Smooth muscle cell (in vitro differentiated cells): ENCODE measurements around the gene SCMH1. TPM values are rescaled to one million over a fixed set of nuclear protein-coding genes. Genes with fewer than 3 reads are reported as not detected.

Experiments
- DNase-seq: peaks from one replicate; lab custom pipeline; 2025; ENCODE audit not compliant: unreplicated experiment; lab: John Stamatoyannopoulos, UW
- H2AFZ ChIP-seq: fragments of 200-600 bp; sonication (generic); 2 replicates; pipeline ENCODE4 v1.6.0; 2016; ENCODE audit warnings: antibody characterized with exemption, low read depth, mild to moderate bottlenecking
- H3F3A ChIP-seq: fragments of 200-600 bp; sonication (generic); 2 replicates; pipeline ENCODE4 v1.6.0; 2017; ENCODE audit warnings: antibody characterized with exemption, low read depth
- H3K27ac ChIP-seq: fragments of 200-600 bp; sonication (generic); 2 replicates; pipeline ENCODE4 v1.5.1; 2016; ENCODE audit warnings: low read depth, mild to moderate bottlenecking
- H3K27me3 ChIP-seq: fragments of 200-600 bp; sonication (generic); 2 replicates; pipeline ENCODE4 v1.6.1; 2016; ENCODE audit warnings: low read depth, mild to moderate bottlenecking
- H3K36me3 ChIP-seq: fragments of 200-600 bp; sonication (generic); 2 replicates; pipeline ENCODE4 v1.5.1; 2016; ENCODE audit warnings: low read depth
- H3K4me1 ChIP-seq: fragments of 200-600 bp; sonication (generic); 2 replicates; pipeline ENCODE4 v1.5.1; 2016; ENCODE audit warnings: low read depth
- H3K4me2 ChIP-seq: fragments of 200-600 bp; sonication (generic); 2 replicates; pipeline ENCODE4 v1.6.0; 2016; ENCODE audit warnings: mild to moderate bottlenecking
- H3K4me3 ChIP-seq: fragments of 200-600 bp; sonication (generic); 2 replicates; pipeline ENCODE4 v1.5.1; 2016; ENCODE audit warnings: mild to moderate bottlenecking
- H3K79me2 ChIP-seq: fragments of 200-600 bp; sonication (generic); 2 replicates; pipeline ENCODE4 v1.6.0; 2016; ENCODE audit warnings: low read depth, mild to moderate bottlenecking
- H3K9ac ChIP-seq: fragments of 200-600 bp; sonication (generic); 2 replicates; pipeline ENCODE4 v1.6.0; 2016; ENCODE audit warnings: low read depth
- H3K9me3 ChIP-seq: fragments of 200-600 bp; sonication (generic); replicated peaks from 2 replicates; pipeline ENCODE4 v1.5.1; 2016; ENCODE audit warnings: low read depth
- H4K20me1 ChIP-seq: fragments of 200-600 bp; sonication (generic); 2 replicates; pipeline ENCODE4 v1.6.0; 2016; ENCODE audit warnings: low read depth
- CTCF ChIP-seq: fragments of 200-600 bp; sonication (generic); IDR thresholded peaks from 2 replicates; pipeline ENCODE4 v1.5.1; 2017; ENCODE audit warnings: borderline replicate concordance, mild to moderate bottlenecking, antibody characterized with exemption; ENCODE audit not compliant: insufficient read depth, poor library complexity, severe bottlenecking
- WGBS: methylation state at CpG from one replicate; pipeline ENCODE4 v1.1.7; 2016; ENCODE audit warnings: low lambda C conversion rate; 5-methylcytosine and 5-hydroxymethylcytosine counted together
- polyA plus RNA-seq: library from polyadenylated mRNA; unstranded; fragments of >200 nt; fragmentation: Nextera tagmentation; extraction: Ambion mirVana; gene quantifications from 2 replicates; pipeline ENCODE4 v1.2.1, GENCODE V29; 2016
- total RNA-seq: library from RNA; depleted of rRNA; stranded (reverse); fragments of >200 nt; gene quantifications from 2 replicates; pipeline ENCODE4 v1.2.3, GENCODE V29; 2014

SCMH1 gene
- total and polyA plus RNA-seq, 2 experiments from 2014 or later, result 24.0 to 46.4 TPM

GRCh38 chr1:41225495-41225894 is 16.6 kb downstream of the SCMH1 start:
- DNase-seq, result no peak
- no peaks in the 10 kb centered on the region for H3K9me3 ChIP-seq
- H4K20me1 ChIP-seq, result peaks cover 88% of the 10 kb centered on the region
- H3K79me2 ChIP-seq, result peaks cover 88% of the 10 kb centered on the region
- H3K36me3 ChIP-seq, result no peaks in the 10 kb centered on the region
- H3K4me3 ChIP-seq, result no peak overlapping the region
- no peaks in the 10 kb centered on the region for H3K4me1 ChIP-seq
- no peak overlapping the region for H3K4me2 ChIP-seq
- H3K9ac ChIP-seq, result no peak overlapping the region
- H3K27ac ChIP-seq, result no peak overlapping the region
- H2AFZ ChIP-seq, result no peak overlapping the region
- H3F3A ChIP-seq, result no peaks in the 10 kb centered on the region
- no peaks in the 10 kb centered on the region for H3K27me3 ChIP-seq
- no peak for TF ChIP-seq CTCF
- 84% methylated on average over 3 of the region's 3 CpGs for WGBS

GRCh38 chr1:41222496-41222895 is 19.6 kb downstream of the SCMH1 start:
- Histone ChIP-seq H4K20me1 (peaks cover 74% of the 10 kb centered on the region), H3K4me3 (no peak overlapping the region), H3K4me1 (no peaks in the 10 kb centered on the region), H2AFZ (no peak overlapping the region), H3K9ac (no peak overlapping the region), H3K27me3 (no peaks in the 10 kb centered on the region), H3F3A (no peaks in the 10 kb centered on the region), H3K36me3 (no peaks in the 10 kb centered on the region), H3K9me3 (no peaks in the 10 kb centered on the region), H3K27ac (no peak overlapping the region), H3K4me2 (no peak overlapping the region), H3K79me2 (peaks cover 70% of the 10 kb centered on the region)
- no peak for DNase-seq
- WGBS, result 96% methylated on average over 2 of the region's 2 CpGs
- no peak for TF ChIP-seq CTCF

- TF ChIP-seq CTCF, result no peak
- peaks cover 74% of the 10 kb centered on the region for H4K20me1 ChIP-seq
- H3K9ac ChIP-seq, result no peak overlapping the region
- H3K9me3 ChIP-seq, result no peaks in the 10 kb centered on the region
- no peak overlapping the region for H2AFZ ChIP-seq
- no peak for DNase-seq
- H3K27ac ChIP-seq, result no peak overlapping the region
- H3K4me2 ChIP-seq, result no peak overlapping the region
- no peaks in the 10 kb centered on the region for H3K27me3 ChIP-seq
- H3K4me3 ChIP-seq, result no peak overlapping the region
- no peaks in the 10 kb centered on the region for H3K4me1 ChIP-seq
- H3K79me2 ChIP-seq, result peaks cover 71% of the 10 kb centered on the region
- no peaks in the 10 kb centered on the region for H3K36me3 ChIP-seq
- no peaks in the 10 kb centered on the region for H3F3A ChIP-seq
Observed at GRCh38 chr1:41221995-41222394, 20.1 kb downstream of the SCMH1 start.

GRCh38 chr1:41218152-41218551 is 24.0 kb downstream of the SCMH1 start:
- Histone ChIP-seq H3K9ac (no peak overlapping the region), H3K4me2 (no peak overlapping the region), H3K36me3 (no peaks in the 10 kb centered on the region), H3K79me2 (peaks cover 53% of the 10 kb centered on the region), H3K27me3 (no peaks in the 10 kb centered on the region), H3K9me3 (no peaks in the 10 kb centered on the region), H3K4me3 (no peak overlapping the region), H3F3A (no peaks in the 10 kb centered on the region), H3K27ac (no peak overlapping the region), H3K4me1 (no peaks in the 10 kb centered on the region), H2AFZ (no peak overlapping the region), H4K20me1 (peaks cover 72% of the 10 kb centered on the region)
- WGBS, result 91% methylated on average over 1 of the region's 1 CpG
- no peak for DNase-seq
- TF ChIP-seq CTCF, result no peak
